Lung (tissue), 12 donors: Measurements from ENCODE around the gene IFNL4. TPM values are rescaled to one million over a fixed set of nuclear protein-coding genes. Genes with fewer than 3 reads are reported as not detected.

Source experiments
- ATAC-seq: fragments of 200-7000 bp; cut with Tn5 transposase; one replicate; pipeline ENCODE4 v1.9.1; 2020; ENCODE audit warnings: moderate number of reproducible peaks; ENCODE audit not compliant: insufficient read depth, low FRiP score
- DNase-seq, 3 donors: peaks; one replicate each; pipeline ENCODE4 v3.0.0-alpha.2; 2013 to 2017
- H3K27ac ChIP-seq, 2 donors: one replicate each; pipeline ENCODE4 v1.5.1; 2013; ENCODE audit warnings: mild to moderate bottlenecking in 2 of 2, moderate library complexity in 2 of 2, control low read depth in 1 of 2, inconsistent platforms in 1 of 2, low read depth in 1 of 2, low read length in 1 of 2
- H3K27me3 ChIP-seq, 3 donors: one replicate each; pipeline ENCODE4 v1.5.1; 2013; ENCODE audit warnings: low read length in 2 of 3; ENCODE audit not compliant: control insufficient read depth in 3 of 3, insufficient read depth in 3 of 3
- H3K36me3 ChIP-seq, 4 donors: one replicate each; pipeline ENCODE4 v1.5.1; 2013; ENCODE audit warnings: low read length in 4 of 4, mild to moderate bottlenecking in 1 of 4, moderate library complexity in 1 of 4; ENCODE audit not compliant: control insufficient read depth in 4 of 4, insufficient read depth in 4 of 4
- H3K4me1 ChIP-seq, 5 donors: one replicate each; pipeline ENCODE4 v1.5.1; 2013; ENCODE audit warnings: low read length in 5 of 5, mild to moderate bottlenecking in 2 of 5, moderate library complexity in 1 of 5; ENCODE audit not compliant: control insufficient read depth in 5 of 5, insufficient read depth in 5 of 5
- H3K4me3 ChIP-seq: one replicate; pipeline ENCODE4 v1.5.1; 2013; ENCODE audit warnings: mild to moderate bottlenecking, control low read depth, moderate library complexity
- H3K9ac ChIP-seq, 2 donors: one replicate each; pipeline ENCODE4 v1.5.1; 2013; ENCODE audit warnings: low read length in 2 of 2, control low read depth in 1 of 2; ENCODE audit not compliant: insufficient read depth in 1 of 2
- H3K9me3 ChIP-seq, 4 donors: one replicate each; pipeline ENCODE4 v1.5.1; 2013; ENCODE audit warnings: low read length in 3 of 4, mild to moderate bottlenecking in 1 of 4, moderate library complexity in 1 of 4; ENCODE audit not compliant: control insufficient read depth in 4 of 4, insufficient read depth in 3 of 4
- WGBS, 2 donors: extraction: QIAGEN DNeasy Blood & Tissue Kit; methylation state at CpG; one replicate each; pipeline ENCODE4 v1.1.7; 2013; 5-methylcytosine and 5-hydroxymethylcytosine counted together
- polyA plus RNA-seq, 2 donors: library from polyadenylated mRNA; stranded (reverse); fragments of 200-250 nt; gene quantifications; one replicate each; pipeline ENCODE4 v1.2.1, GENCODE V29; 2013
- total RNA-seq, 2 donors: library from RNA; depleted of rRNA in 1 of 2; stranded (reverse); fragments of >200 nt in 1 of 2; gene quantifications; one replicate each; pipeline ENCODE4 v1.2.1, GENCODE V29; 2014 to 2021
- TF ChIP-seq, protein P1 (sequence below): IDR thresholded peaks from 2 replicates; pipeline ENCODE4 v1.5.1; 2012; ENCODE audit warnings: mild to moderate bottlenecking; ENCODE audit errors: control extremely low read depth, extremely low read depth
- donor health status: control.
- donor health status: control.
- donor health status: Bipolar disorder and iron deficiency.
- donor health status: healthy.
- donor health status: DM: yes; HTN: yes; CAD: no.

The IFNL4 gene
- total and polyA plus RNA-seq, 4 donors = not detected

DNA sequence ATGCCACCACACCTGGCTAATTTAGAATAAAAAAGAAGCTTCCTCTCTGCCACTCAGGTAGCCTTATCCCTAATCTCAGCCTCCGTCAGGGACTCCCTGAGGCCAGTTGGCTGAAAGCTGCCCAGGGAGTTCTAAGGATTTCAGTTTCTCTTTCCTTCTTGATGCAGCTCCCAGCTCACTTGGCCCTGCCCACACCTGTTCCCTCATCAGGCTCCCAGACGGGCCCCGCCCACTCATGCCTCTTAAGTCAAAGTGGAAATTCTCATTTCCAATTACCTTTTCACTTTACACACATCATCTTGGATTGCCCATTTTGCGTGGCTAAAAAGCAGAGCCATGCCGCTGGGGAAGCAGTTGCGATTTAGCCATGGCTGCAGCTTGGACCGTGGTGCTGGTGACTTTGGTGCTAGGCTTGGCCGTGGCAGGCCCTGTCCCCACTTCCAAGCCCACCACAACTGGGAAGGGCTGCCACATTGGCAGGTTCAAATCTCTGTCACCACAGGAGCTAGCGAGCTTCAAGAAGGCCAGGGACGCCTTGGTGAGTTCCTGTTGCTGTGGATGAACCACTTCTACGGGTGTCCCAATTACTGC, 47.5 kb upstream of the IFNL4 start, which contains the start of gene IFNL1:
Gene IFNL1 (plus strand): TSS at position 353 of the 591 bp plus-strand sequence. CDS start 15 bp downstream, at position 368.
- Histone ChIP-seq H3K36me3 (no peaks in the 10 kb centered on the region), H3K4me3 (no peak within 1 kb of the TSS), H3K9me3 (peaks cover 0 to 1% (median 0%) of the 10 kb centered on the region in 4 donors), H3K27ac (no peak within 1 kb of the TSS), H3K9ac (no peak within 1 kb of the TSS), H3K27me3 (peaks cover 0 to 3% (median 0%) of the 10 kb centered on the region in 3 donors), H3K4me1 (no peaks in the 10 kb centered on the region)
- TF ChIP-seq, protein P1, sequence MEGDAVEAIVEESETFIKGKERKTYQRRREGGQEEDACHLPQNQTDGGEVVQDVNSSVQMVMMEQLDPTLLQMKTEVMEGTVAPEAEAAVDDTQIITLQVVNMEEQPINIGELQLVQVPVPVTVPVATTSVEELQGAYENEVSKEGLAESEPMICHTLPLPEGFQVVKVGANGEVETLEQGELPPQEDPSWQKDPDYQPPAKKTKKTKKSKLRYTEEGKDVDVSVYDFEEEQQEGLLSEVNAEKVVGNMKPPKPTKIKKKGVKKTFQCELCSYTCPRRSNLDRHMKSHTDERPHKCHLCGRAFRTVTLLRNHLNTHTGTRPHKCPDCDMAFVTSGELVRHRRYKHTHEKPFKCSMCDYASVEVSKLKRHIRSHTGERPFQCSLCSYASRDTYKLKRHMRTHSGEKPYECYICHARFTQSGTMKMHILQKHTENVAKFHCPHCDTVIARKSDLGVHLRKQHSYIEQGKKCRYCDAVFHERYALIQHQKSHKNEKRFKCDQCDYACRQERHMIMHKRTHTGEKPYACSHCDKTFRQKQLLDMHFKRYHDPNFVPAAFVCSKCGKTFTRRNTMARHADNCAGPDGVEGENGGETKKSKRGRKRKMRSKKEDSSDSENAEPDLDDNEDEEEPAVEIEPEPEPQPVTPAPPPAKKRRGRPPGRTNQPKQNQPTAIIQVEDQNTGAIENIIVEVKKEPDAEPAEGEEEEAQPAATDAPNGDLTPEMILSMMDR = no peak
- WGBS, 2 donors = 80 to 91% methylated on average over 11 of the region's 11 CpGs
- DNase-seq (peak in 2 of 3 donors; percentile 35 to 39), ATAC-seq (no peak)

DNA sequence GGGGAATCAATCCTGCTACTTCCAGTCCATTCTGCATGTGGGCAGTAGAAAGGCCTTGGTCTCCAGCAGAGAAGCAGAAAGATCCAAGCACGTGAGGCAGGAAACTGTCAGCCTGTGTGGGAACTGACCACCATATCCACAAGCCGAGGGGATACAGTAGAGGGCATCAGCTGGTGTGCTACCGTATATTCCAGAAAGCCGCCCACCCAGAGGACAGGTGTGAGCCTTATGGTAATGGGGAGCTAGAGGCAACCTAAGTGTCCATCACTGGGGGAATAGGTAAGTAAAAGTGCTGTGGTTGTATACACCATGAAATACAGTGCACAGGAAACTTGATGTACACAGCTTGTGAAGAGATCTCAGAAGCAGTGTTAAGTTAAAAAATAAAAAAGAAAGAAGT, 44.7 kb upstream of the IFNL4 start:
- Histone ChIP-seq H3K9me3 (peaks cover 0 to 1% (median 0%) of the 10 kb centered on the region in 4 donors), H3K36me3 (no peaks in the 10 kb centered on the region), H3K4me1 (no peaks in the 10 kb centered on the region), H3K4me3 (no peak overlapping the region), H3K9ac (no peak overlapping the region), H3K27me3 (peaks cover 0 to 3% (median 2%) of the 10 kb centered on the region in 3 donors), H3K27ac (no peak overlapping the region)
- DNase-seq (no peak), ATAC-seq (no peak)
- WGBS, 2 donors = 72 to 83% methylated on average over 4 of the region's 4 CpGs
- TF ChIP-seq, protein P1 = no peak

DNA sequence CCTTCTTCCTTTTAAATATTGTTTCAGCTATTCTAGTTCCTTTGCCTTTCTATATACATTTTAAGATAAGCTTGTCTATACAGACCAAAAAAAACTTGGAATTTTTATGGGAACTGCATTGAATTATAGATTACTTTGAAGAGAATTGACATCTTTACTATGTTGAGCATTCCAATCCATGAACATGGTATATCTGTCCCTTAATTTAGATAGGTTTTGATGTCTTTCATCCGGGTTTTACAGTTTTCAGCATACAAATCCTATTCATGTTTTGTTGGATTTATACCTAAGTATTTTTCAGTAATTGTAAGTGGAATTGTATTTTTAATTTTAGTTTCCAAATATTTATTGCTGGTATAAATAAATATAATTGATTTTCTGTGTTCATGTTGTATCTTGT, 35.4 kb upstream of the IFNL4 start:
- TF ChIP-seq, protein P1 = no peak

More for the DNA sequence above, 35.4 kb upstream of the IFNL4 start:
- Histone ChIP-seq H3K27ac (no peak overlapping the region), H3K27me3 (no peaks in the 10 kb centered on the region), H3K36me3 (no peaks in the 10 kb centered on the region), H3K9me3 (peaks cover 0 to 5% (median 3%) of the 10 kb centered on the region in 4 donors), H3K9ac (no peak overlapping the region), H3K4me3 (no peak overlapping the region), H3K4me1 (no peaks in the 10 kb centered on the region)
- ATAC-seq (no peak), DNase-seq (no peak)
- WGBS, 2 donors = 92 to 94% methylated on average over 1 of the region's 1 CpG
